GM12891 (cell line): ENCODE measurements around the gene FUZ.

ENCODE experiments used
- POLR2A ChIP-seq: IDR thresholded peaks from 2 replicates; pipeline ENCODE4 v1.6.1; 2011; ENCODE audit warnings: low read depth, low read length, control low read depth
- POLR2AphosphoS5 ChIP-seq: IDR thresholded peaks from 2 replicates; pipeline ENCODE4 v1.6.1; 2011; ENCODE audit warnings: low read depth, low read length, control low read depth
- SPI1 ChIP-seq: IDR thresholded peaks from 2 replicates; pipeline ENCODE4 v1.6.1; 2011; ENCODE audit warnings: low read depth, low read length, control low read depth
- TAF1 ChIP-seq: IDR thresholded peaks from 2 replicates; pipeline ENCODE4 v1.6.1; 2011; ENCODE audit warnings: low read depth, low read length, control low read depth

DNA sequence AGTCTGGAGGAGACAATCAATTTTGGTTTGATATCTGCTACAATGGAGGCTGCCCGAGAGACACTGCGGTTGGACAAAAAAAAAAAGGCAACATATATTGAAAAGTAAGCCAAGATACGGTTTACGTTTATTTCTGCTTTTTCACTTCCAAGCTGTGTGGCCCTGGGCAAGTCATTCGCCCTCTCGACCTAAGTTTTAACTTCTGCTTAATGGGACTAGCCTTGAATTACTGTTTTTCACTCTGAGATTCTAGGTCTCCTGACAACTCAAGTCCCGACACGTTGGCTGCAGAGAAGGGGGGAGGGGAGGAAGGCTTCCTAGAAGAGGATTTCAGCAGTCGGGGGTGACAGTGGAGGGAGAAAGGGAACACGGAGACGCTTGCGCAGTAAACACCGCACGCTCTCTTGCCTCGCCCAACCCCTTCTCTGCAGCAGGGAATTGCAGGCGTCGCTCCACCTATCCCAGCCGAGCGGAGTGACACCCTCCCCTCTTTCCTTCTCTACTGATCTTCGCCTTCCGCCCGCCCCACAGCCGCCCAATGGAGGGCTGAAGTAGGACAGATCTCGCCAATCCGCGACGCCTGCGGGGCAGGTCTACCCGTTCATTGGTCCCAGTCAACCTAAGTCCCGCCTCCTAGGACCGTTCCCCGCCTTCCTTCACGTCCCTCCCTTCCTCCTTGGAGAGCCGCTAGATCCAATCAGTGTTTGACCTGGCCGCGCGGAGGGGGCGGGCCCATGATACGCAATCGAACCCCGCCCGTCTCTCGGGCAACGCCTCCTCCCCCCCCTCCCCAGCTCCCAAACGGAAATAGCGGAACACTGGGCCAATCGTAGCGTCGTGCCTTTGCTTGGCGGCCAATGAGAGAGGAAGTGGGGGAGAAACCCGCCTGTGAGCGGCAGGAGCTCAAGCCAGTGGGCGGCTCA, 46.8 kb downstream of the FUZ start:
- TF ChIP-seq POLR2AphosphoS5: peak; percentile 71
- peak; percentile 85 for TF ChIP-seq POLR2A
- TF ChIP-seq SPI1: peak; percentile 82
- TF ChIP-seq TAF1: no peak; the same call in 1 of the 2 replicates
